ENCODE measurements around the gene TCF23.

GRCh38 chr2:27118525-27119329, 30.1 kb upstream of the TCF23 start, which contains the start of gene CGREF1:
- TF ChIP-seq CTCF (IDR thresholded peaks at IDR 0.05) (no peak), POLR2A (IDR thresholded peaks at IDR 0.05) (no peak)

All from lower leg skin (tissue), 3 donors.